Femur (tissue), 1 donor: ENCODE results near the gene CAPRIN1.

Experiments used
- DNase-seq: peaks from one replicate; pipeline ENCODE4 v3.0.0-alpha.2; 2017

The CAPRIN1 gene

GRCh38 chr11:34051349-34052035 lies at the start of gene CAPRIN1:
TSS of gene CAPRIN1 (plus strand) at chr11:34051731. CDS start at chr11:34052421, 690 bp downstream.
- DNase-seq: peak; percentile 92

DNA sequence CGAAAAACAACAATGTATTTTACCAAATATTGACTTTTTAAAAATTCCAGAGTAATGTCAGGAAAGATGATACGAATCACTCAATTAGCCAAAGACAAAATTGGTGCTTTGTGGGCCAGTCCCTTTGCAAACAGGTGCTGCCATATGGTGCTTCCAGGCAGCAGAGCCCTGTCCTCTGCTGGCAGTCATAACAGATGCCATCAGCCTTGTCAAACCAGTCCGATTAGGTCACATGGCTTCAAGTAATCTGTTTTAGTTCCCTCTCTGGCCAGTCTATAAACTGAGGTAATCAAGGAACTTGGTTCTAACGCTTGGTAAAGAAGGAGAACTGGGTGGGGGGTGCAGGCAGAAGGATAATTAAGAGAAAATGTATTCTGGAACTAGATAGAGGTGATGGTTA lies 49.1 kb upstream of the CAPRIN1 start:
- no peak for DNase-seq

DNA sequence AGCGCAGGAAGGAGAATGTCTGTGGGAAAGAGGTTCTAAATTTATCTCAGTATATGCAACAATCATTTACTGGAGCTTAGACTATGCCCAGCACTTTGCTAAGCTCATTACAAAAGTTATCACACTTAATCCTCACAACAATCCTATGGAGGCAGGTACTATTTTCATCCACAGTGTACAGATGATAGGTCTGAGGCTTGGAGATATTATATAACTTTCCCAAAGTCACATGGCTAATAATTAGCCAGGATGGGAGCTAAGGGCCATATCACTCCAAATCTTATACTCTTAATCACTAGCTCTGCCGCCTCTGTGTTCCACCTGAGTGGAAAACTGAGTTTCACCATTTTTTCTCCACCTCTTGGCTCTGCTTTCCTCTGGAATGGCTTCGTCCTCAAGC lies 47.3 kb upstream of the CAPRIN1 start:
- no peak for DNase-seq

DNA sequence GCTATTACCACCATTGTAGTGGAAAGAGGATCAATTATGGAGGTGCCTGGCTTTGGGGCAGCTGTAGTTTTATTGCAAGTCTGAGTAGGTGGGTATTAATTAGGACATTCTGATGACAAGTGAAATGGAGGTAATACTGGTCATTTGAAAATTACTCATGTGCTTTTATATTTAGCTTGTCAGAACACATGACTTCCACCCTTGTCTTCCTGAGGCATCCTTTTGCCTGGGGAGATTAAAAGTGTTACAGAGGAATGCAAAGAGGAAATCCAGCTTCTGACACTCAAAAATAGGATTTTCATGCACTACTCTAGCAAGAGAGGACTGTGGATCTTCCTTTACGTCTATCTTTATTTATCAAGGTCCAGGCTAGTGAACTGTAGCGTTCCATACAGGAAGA lies 44.7 kb upstream of the CAPRIN1 start:
- no peak for DNase-seq

- DNase-seq: no peak
Measured at GRCh38 chr11:34012734-34013133, 38.8 kb upstream of the CAPRIN1 start.

GRCh38 chr11:34013898-34014571 lies 37.5 kb upstream of the CAPRIN1 start:
- no peak for DNase-seq

DNA sequence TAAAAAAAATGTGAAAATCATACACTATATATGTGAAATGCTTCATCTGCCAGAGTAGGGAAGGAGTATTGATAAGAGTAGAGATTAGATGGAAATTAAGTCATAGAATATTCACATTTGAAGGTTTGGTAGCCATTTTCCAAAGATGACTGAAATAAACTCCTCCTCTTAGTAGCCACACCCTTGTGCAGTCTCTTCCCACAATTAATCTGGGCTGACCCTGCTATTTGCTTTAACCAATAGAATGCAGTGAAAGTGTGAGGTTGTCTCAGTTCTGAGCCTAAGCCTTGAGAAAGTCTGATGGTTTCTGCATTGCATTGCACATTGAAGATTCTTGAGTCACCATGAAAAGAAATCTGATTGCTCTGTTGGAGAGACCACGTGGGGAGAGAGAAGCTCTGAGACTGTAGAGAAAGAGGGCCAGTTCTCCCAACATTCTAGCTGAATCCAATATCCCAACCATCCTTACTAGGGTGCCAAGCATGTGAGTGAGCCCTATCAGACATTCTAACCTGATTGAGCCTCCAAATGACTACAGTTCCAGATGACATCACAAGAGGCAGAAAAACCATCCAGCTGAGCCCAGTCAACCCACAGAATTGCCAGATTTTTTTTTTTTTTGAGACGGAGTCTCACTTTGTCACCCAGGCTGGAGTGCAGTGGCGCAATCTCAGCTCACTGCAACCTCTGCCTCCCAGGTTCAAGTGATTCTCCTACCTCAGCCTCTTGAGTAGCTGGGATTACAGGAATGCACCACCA lies 29.4 kb upstream of the CAPRIN1 start:
- DNase-seq: no peak

DNA sequence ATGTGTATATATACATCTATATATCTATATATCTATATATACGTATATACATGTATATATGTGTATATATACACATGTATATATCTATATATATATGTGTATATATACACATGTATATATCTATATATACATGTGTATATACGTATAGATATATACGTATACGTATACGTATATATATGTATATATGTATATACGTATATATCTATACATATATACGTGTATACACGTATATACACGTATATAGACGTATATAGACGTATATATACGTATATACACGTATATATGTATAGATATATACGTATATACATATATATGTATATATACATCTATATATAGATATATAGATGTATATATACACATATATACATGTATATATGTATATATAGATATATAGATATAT lies 25.1 kb upstream of the CAPRIN1 start:
- no peak for DNase-seq

DNA sequence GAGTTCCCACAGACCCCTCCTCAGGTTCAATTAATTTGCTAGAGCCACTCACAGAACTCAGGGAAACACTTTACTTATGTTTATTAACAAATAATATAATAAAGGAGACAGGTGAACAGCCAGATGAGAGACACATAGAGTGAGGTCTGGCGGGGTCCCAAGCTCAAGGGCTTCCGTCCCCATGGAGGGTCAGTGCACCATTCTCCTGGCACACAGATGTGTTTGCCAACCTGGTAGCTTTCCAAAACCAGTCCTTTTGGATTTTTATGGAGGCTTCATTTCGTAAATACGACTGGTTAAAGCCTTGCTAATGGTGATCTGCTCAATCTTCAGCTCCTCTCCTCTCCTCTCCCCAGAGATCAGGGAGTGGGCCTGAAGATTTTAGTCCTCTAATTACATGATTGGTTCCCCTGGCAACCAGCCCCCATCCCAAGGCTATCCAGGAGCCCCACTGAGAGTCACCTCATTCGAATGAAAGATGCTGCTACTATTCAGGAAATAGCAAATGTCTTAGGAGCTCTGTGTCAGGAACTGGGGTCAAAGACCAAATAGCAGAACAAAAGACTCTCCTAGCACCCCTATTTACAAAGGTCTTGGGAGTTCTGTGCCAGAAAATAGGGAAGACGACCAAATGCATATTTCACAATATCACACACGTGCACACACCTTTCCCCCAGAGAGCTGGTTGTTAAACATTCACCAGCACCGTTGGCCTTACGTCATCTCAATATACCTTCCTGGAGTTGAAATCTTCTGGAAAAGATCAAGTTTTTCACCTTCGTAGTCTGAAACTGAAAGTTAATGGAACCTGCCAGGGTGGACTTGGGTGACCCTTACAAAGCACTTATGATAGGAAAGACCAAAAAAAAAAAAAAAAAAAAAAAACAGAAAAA lies 23.8 kb upstream of the CAPRIN1 start:
- DNase-seq: no peak

- peak; percentile 25 for DNase-seq
Measured at GRCh38 chr11:34028425-34028824, 23.1 kb upstream of the CAPRIN1 start.

DNA sequence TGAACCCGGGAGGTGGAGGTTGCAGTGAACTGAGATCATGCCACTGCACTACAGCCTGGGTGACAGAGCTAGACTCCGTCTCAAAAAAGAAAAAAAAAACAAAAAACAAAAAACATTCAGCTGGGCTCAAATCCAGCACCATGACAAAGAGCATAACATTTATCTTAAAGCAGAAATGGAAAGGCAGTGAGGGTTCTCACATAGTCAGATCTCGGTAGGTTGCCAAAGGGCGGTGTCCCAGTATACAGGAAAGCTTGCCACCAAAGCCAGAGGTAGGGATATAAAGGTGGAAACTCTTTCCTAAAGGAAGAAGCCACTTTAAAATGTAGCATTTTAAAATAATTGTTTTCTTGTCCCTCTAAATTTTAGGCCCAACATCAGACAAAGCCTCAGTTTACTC lies 22.4 kb upstream of the CAPRIN1 start:
- DNase-seq: no peak

DNA sequence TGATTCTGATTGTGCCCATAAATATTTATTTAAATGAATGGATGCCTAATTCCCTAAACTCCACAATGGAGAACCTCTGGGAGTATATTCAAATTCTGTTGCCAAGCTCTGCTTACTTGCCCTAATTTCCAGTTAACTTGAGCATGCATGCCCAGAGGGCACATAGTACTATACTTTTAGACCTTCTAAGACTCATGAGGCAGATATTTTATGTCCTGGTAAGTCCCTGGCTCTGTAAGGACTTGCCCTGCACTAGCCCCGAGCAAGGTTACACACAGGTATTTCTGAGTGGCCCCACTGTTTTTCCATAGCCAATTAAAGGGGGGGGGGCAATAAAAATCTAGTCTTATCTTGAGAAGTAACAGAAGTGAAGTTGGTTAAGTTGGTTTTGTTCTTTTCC lies 21.1 kb upstream of the CAPRIN1 start:
- no peak for DNase-seq

DNA sequence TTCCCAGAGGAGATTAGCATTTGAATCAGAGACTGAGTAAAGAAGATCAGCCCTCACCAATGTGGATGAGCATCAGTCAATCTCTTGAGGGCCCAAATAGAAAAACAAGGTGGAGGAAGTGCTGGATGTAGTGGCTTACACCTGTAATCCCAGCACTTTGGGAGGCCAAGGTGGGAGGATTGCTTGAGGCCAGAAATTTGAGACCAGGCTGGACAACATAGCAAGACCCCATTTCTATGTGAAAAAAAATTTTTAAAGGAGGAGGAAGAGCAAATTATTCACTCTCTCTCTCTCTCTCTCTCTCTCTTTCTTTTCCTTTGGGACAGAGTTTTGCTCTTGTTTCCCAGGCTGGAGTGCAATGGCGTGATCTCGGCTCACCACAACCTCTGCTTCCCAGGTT lies 18.1 kb upstream of the CAPRIN1 start:
- no peak for DNase-seq

DNA sequence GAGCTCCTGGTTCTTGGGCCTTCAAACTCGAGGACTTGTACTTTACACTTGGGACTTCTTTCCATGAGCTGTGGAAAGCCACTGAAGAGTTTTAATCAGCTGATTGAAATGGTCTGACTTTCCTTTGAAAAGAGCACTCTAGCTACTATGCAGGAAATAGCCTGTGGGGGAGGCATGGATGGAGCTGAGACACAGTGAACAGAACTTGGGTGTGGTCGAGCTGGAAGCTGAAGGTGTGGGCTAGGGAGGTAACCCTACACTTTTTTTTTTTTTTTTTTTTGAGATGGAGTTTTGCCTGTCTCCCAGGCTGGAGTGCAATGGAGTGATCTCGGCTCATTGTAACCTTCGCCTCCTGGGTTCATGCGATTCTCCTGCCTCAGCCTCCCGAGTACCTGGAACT lies 17.5 kb upstream of the CAPRIN1 start:
- DNase-seq: no peak

GRCh38 chr11:34036456-34036855 lies 15.1 kb upstream of the CAPRIN1 start:
- DNase-seq: no peak

- DNase-seq: no peak
Measured at GRCh38 chr11:34037016-34037415, 14.5 kb upstream of the CAPRIN1 start.

DNA sequence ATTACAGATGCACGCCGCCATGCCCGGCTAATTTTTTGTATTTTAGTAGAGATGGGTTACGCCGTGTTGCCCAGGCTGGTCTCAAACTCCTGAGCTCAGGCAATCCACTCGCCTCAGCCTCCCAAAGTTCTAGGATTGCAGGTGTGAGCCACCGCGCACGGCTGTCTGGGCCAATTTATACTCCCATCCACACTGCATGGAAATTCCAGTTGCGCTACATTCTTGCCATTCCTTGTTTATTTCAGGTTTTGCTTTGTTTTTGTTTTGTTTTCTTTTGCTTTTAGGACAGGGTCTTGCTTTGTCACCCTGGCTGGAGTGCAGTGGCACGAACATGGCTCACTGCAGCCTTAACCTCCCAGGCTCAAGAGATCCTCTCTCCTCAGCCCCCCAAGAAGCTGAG lies 11.0 kb upstream of the CAPRIN1 start:
- DNase-seq: no peak

DNA sequence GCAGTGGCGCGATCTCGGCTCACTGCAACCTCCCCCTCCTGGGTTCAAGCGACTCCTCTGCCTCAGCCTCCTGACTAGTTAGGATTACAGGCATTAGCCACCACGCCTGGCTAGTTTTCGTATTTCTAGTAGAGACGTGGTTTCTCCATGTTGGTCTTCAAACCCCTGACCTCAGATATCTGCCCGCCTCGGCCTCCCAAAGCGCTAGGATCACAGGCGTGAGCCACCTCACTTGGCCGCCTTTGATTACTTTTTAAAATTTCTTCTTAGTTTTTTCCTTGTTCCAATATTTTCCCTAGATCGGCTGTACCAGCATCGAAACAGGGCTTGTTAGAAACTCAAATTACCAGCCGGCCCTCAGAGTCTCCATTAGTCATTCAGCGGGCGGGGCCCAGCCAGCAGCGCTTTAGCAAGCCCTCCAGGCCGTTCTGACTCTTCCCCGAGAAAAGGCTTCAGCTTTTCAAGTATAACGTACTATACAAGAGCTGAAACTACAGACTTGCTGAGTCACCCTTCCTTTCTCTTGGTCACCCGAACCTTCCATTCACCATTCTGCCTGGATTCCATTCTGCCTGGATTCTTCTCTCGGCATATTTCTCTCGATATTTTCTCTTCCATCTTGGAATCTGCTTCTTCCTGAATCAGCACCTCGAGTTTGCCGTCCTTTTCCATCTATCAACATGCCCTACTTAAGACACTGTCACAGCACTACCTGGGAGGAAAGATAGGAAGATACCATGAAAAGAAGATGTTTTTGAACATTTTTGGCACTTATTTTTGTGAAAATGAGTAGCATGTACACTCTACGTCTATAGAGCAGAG lies 6.7 kb upstream of the CAPRIN1 start:
- no peak for DNase-seq

- no peak for DNase-seq
Measured at GRCh38 chr11:34049028-34049427, 2.5 kb upstream of the CAPRIN1 start.

DNA sequence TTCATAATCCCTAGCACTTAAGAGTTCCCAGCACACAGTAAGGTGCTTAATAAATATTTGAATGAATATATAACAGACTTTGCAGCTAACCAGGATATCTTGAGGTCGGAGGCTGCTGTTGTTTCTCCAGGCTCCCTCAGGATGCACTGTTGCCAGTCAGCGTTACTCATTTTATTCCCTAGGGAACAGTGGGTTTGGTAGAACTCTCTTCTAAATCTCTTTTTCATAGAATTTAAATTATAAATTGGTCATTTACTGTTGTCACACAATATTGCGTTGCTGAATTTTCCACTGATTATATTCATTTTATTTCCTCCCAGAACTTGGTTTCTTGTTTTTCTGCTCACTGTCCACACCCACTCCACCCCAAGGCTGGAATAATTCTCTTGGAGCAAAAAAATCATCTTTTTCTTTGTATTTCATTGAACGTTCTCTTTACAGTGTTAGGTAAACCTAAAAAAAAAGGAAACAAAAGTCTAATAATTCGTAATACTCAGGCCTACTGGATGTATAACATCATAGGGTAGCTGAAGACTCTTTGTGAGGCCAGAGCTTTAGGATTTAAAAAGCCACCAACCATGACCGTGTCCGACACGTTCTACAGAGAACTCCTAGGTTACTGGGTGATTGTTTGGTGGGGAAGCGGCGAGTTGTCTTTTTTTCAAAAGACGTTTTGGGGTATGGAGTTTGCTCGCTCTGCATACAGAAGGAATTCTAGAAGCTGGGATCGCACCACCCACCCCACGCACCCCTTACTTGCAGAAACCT lies 766 bp upstream of the CAPRIN1 start:
- no peak for DNase-seq

DNA sequence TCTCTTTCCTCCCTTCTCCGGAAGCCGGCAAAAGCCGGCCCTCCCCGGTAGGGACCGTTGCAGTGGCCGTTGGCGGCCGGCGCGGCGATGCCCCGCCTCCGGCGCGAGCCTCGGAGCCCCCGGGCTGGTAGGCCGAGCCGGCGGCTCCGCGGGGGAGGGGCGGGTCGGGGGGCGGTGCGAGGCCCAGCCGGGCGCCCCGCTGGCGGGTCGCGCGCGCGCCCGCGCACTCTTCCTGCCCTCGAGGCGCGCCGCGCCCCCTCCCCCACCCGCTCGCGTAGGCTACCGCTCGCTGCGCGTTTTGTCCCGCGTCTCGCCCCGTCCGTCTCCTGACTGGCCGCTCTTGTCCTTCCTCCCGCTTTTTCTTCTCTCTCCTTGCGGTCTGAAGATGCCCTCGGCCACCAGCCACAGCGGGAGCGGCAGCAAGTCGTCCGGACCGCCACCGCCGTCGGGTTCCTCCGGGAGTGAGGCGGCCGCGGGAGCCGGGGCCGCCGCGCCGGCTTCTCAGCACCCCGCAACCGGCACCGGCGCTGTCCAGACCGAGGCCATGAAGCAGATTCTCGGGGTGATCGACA lies 591 bp downstream of the CAPRIN1 start:
- DNase-seq: peak; percentile 95
